KMS-11 (cell line): ENCODE measurements around the gene CRAMP1.

Experiments used
- H2AFZ ChIP-seq: fragments of 200-600 bp; sonication (generic); 2 replicates; pipeline ENCODE4 v1.6.1; 2016; ENCODE audit warnings: antibody characterized with exemption, mixed run types, low read depth
- H3K27ac ChIP-seq: fragments of 200-600 bp; sonication (generic); 2 replicates; pipeline ENCODE4 v1.6.1; 2016; ENCODE audit warnings: mild to moderate bottlenecking, mixed run types
- H3K27me3 ChIP-seq: fragments of 200-600 bp; sonication (generic); 2 replicates; pipeline ENCODE4 v1.6.1; 2017; ENCODE audit warnings: mild to moderate bottlenecking, low read depth, mixed run types, moderate library complexity; ENCODE audit not compliant: insufficient read depth
- H3K36me3 ChIP-seq: fragments of 200-600 bp; sonication (generic); 2 replicates; pipeline ENCODE4 v1.6.1; 2017; ENCODE audit warnings: mild to moderate bottlenecking, mixed run types; ENCODE audit not compliant: insufficient read depth
- H3K4me1 ChIP-seq: fragments of 200-600 bp; sonication (generic); 2 replicates; pipeline ENCODE4 v1.6.1; 2016; ENCODE audit warnings: mild to moderate bottlenecking, low read depth, mixed run types; ENCODE audit not compliant: poor library complexity, severe bottlenecking
- H3K4me2 ChIP-seq: fragments of 200-600 bp; sonication (generic); 2 replicates; pipeline ENCODE4 v1.7.0; 2016; ENCODE audit warnings: mild to moderate bottlenecking, mixed run types
- H3K4me3 ChIP-seq: fragments of 200-600 bp; sonication (generic); IDR thresholded peaks from 2 replicates; pipeline ENCODE4 v1.6.1; 2017; ENCODE audit warnings: low read depth, low read length, mixed read lengths; ENCODE audit not compliant: insufficient read depth
- H3K79me2 ChIP-seq: fragments of 200-600 bp; sonication (generic); 2 replicates; pipeline ENCODE4 v1.6.1; 2016; ENCODE audit warnings: low read depth, mixed run types; ENCODE audit not compliant: insufficient read depth
- H3K9ac ChIP-seq: fragments of 200-600 bp; sonication (generic); 2 replicates; pipeline ENCODE4 v1.6.1; 2016; ENCODE audit warnings: mild to moderate bottlenecking, mixed run types
- H4K20me1 ChIP-seq: fragments of 200-600 bp; sonication (generic); 2 replicates; pipeline ENCODE4 v1.6.1; 2016; ENCODE audit warnings: mild to moderate bottlenecking, mixed run types; ENCODE audit not compliant: insufficient read depth
- CTCF ChIP-seq: fragments of 200-600 bp; sonication (generic); conservative IDR thresholded peaks from 2 replicates; pipeline ENCODE4 v1.6.1; 2017; ENCODE audit warnings: low read depth, mild to moderate bottlenecking, antibody characterized with exemption, low read length, moderate library complexity, mixed read lengths

Gene CRAMP1

GRCh38 chr16:1707193-1707790, 95.1 kb downstream of the CRAMP1 start:
- Histone ChIP-seq H3K27ac (no peak overlapping the region), H3K4me1 (peaks cover 14% of the 10 kb centered on the region), H3K4me3 (no peak overlapping the region), H3K79me2 (peaks cover 41% of the 10 kb centered on the region), H3K27me3 (no peaks in the 10 kb centered on the region), H3K9ac (peak overlapping the region; percentile 63; the same call in 1 of the 2 replicates), H3K36me3 (no peaks in the 10 kb centered on the region), H4K20me1 (no peaks in the 10 kb centered on the region), H2AFZ (no peak overlapping the region), H3K4me2 (peak overlapping the region; percentile 97)
- no peak for TF ChIP-seq CTCF

- TF ChIP-seq CTCF, result no peak
- Histone ChIP-seq H3K79me2 (peaks cover 46% of the 10 kb centered on the region), H3K9ac (no peak overlapping the region), H3K27ac (no peak overlapping the region), H3K4me2 (peak overlapping the region; percentile 97; the same call in 1 of the 2 replicates), H3K36me3 (no peaks in the 10 kb centered on the region), H3K4me1 (peaks cover 14% of the 10 kb centered on the region), H3K4me3 (no peak overlapping the region), H2AFZ (no peak overlapping the region), H3K27me3 (no peaks in the 10 kb centered on the region), H4K20me1 (no peaks in the 10 kb centered on the region)
Measured at GRCh38 chr16:1708083-1708767, 96.1 kb downstream of the CRAMP1 start.

- no peaks in the 10 kb centered on the region for H3K27me3 ChIP-seq
- H3K27ac ChIP-seq, result no peak overlapping the region
- H3K4me3 ChIP-seq, result no peak overlapping the region
- H4K20me1 ChIP-seq, result no peaks in the 10 kb centered on the region
- no peak overlapping the region for H3K9ac ChIP-seq
- H3K4me2 ChIP-seq, result peak overlapping the region; percentile 97; the same call in 1 of the 2 replicates
- no peak overlapping the region for H2AFZ ChIP-seq
- no peaks in the 10 kb centered on the region for H3K36me3 ChIP-seq
- TF ChIP-seq CTCF, result no peak
- H3K4me1 ChIP-seq, result peaks cover 14% of the 10 kb centered on the region
- H3K79me2 ChIP-seq, result peaks cover 51% of the 10 kb centered on the region
Measured at GRCh38 chr16:1708768-1709180, 96.6 kb downstream of the CRAMP1 start.

GRCh38 chr16:1709356-1709755, 97.2 kb downstream of the CRAMP1 start:
- Histone ChIP-seq H3K27me3 (no peaks in the 10 kb centered on the region), H3K79me2 (peaks cover 57% of the 10 kb centered on the region), H3K4me3 (no peak overlapping the region), H3K4me1 (peaks cover 14% of the 10 kb centered on the region), H4K20me1 (no peaks in the 10 kb centered on the region), H3K27ac (no peak overlapping the region), H3K36me3 (no peaks in the 10 kb centered on the region), H3K9ac (no peak overlapping the region), H2AFZ (no peak overlapping the region), H3K4me2 (no peak overlapping the region)
- TF ChIP-seq CTCF, result no peak
